HG02642 (cell line): Measurements from ENCODE around the gene XIRP2.
A peak's percentile ranks its signal among the peaks of the same experiment; 100 is the strongest.
"Not testable (repeated sequence)": the region's sequence is repeated elsewhere in the genome, so short reads cannot be mapped to it uniquely, and the experiment has no call there.

Source experiments
- ATAC-seq: cut with Tn5 transposase; IDR thresholded peaks from one replicate; pipeline ENCODE4 v1.9.1; 2021; ENCODE audit warnings: mild to moderate bottlenecking; ENCODE audit not compliant: unreplicated experiment, poor library complexity

The XIRP2 gene

GRCh38 chr2:167187978-167188967, 300.0 kb downstream of the XIRP2 start:
- ATAC-seq, result no peak

GRCh38 chr2:167190053-167190452, 301.8 kb downstream of the XIRP2 start:
- no peak for ATAC-seq

GRCh38 chr2:167191588-167191987, 303.3 kb downstream of the XIRP2 start:
- no peak for ATAC-seq

- ATAC-seq, result no peak
These were observed 304.6 kb downstream of the XIRP2 start for GRCh38 chr2:167192833-167193232.

- ATAC-seq, result no peak
These were observed 308.4 kb downstream of the XIRP2 start for GRCh38 chr2:167196461-167197252.

- no peak for ATAC-seq
These were observed 309.7 kb downstream of the XIRP2 start for GRCh38 chr2:167198009-167198408.

GRCh38 chr2:167198576-167198975, 310.3 kb downstream of the XIRP2 start:
- no peak for ATAC-seq

- no peak for ATAC-seq
These were observed 311.7 kb downstream of the XIRP2 start for GRCh38 chr2:167200019-167200418.

- ATAC-seq, result no peak
These were observed 321.5 kb downstream of the XIRP2 start for GRCh38 chr2:167209784-167210183.

- ATAC-seq, result peak; percentile 81
These were observed 323.9 kb downstream of the XIRP2 start for GRCh38 chr2:167212014-167212648.

GRCh38 chr2:167215595-167215994, 327.3 kb downstream of the XIRP2 start:
- ATAC-seq, result no peak

GRCh38 chr2:167237478-167237877, 349.2 kb downstream of the XIRP2 start:
- ATAC-seq, result no peak

- ATAC-seq, result no peak
These were observed 352.4 kb downstream of the XIRP2 start for GRCh38 chr2:167240671-167241070.

GRCh38 chr2:167249197-167249596, 360.9 kb downstream of the XIRP2 start:
- ATAC-seq, result no peak

GRCh38 chr2:167253025-167253424, 364.7 kb downstream of the XIRP2 start:
- ATAC-seq, result no peak

- no peak for ATAC-seq
These were observed 366.4 kb downstream of the XIRP2 start for GRCh38 chr2:167254721-167255120.

- ATAC-seq, result no peak
These were observed 370.4 kb downstream of the XIRP2 start for GRCh38 chr2:167258712-167259111.

GRCh38 chr2:167264380-167264779, 376.1 kb downstream of the XIRP2 start:
- no peak for ATAC-seq

- no peak for ATAC-seq
These were observed 376.7 kb downstream of the XIRP2 start for GRCh38 chr2:167265004-167265403.

GRCh38 chr2:167265722-167266121, 377.4 kb downstream of the XIRP2 start:
- ATAC-seq, result no peak

GRCh38 chr2:167268245-167268644, 380.0 kb downstream of the XIRP2 start:
- ATAC-seq, result not testable (repeated sequence)
